ENCODE data around the gene CCDC51. TPM values are rescaled to one million over a fixed set of nuclear protein-coding genes. Genes with fewer than 3 reads are reported as not detected.

CCDC51 gene
- polyA plus RNA-seq, 1 donor (not counting 4 experiments of a cell fraction or from before 2014, with no cell fraction given): 27.9 TPM

DNA sequence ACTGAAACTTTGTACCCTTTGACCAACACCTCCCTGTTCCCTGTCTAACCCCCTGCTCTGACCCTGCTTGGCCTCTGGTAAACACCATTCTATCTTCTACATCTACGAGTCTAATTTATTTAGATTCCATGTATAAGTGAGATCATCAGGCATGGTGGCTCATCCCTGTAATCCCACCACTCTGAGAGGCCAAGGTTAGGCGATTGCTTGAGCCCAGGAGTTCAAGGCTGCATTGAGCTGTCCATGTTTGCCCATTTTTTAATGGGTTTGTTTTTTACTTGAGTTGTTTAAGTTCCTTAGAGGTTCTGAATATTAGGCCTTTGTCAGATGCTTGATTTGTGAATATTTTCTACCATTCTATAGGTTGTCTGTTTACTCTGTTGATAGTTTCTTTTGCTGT, 51.0 kb downstream of the CCDC51 start:
- Histone ChIP-seq H3K27ac (ENCODE audit: control insufficient read depth, insufficient read depth, low read length) (no peak overlapping the region), H3K9me1 (ENCODE audit: control insufficient read depth, extremely low read depth, insufficient read depth, low read length) (no peaks in the 10 kb centered on the region), H3K9me3 (ENCODE audit: control insufficient read depth, low read depth, low read length) (no peaks in the 10 kb centered on the region), H3K36me3 (ENCODE audit: control insufficient read depth in 2 of 2, extremely low read depth in 1 of 2, insufficient read depth in 2 of 2, low read length in 2 of 2) (no peaks in the 10 kb centered on the region), H3K4me2 (ENCODE audit: control insufficient read depth, extremely low read depth, insufficient read depth, low read depth, low read length) (no peak overlapping the region), H2AFZ (ENCODE audit: control insufficient read depth, low read length) (no peak overlapping the region), H4K20me1 (ENCODE audit: control insufficient read depth, extremely low read depth, insufficient read depth, low read length) (no peaks in the 10 kb centered on the region), H3K27me3 (ENCODE audit: control insufficient read depth, extremely low read depth, insufficient read depth, low read length) (no peaks in the 10 kb centered on the region), H3K4me1 (ENCODE audit: control insufficient read depth, extremely low read depth, insufficient read depth, low read length) (no peaks in the 10 kb centered on the region), H3K79me2 (ENCODE audit: control insufficient read depth, insufficient read depth, low read length) (no peaks in the 10 kb centered on the region), H3K4me3 (ENCODE audit: control insufficient read depth in 2 of 3, extremely low read depth in 1 of 3, insufficient read depth in 2 of 3, low read depth in 1 of 3, low read length in 3 of 3) (no peak overlapping the region), H3K9ac (ENCODE audit: control insufficient read depth, extremely low read depth, insufficient read depth, low read length) (no peak overlapping the region)
- FAIRE-seq (no peak), DNase-seq (ENCODE audit: low read depth, low spot score) (no peak)
- TF ChIP-seq EZH2 (IDR thresholded peaks at IDR 0.05; ENCODE audit: low read length) (no peak), CTCF (optimal IDR thresholded peaks at IDR 0.05 in 1 of 3, IDR thresholded peaks at IDR 0.05 in 1 of 3, conservative IDR thresholded peaks at IDR 0.05 in 1 of 3; ENCODE audit: extremely low read depth in 1 of 3, insufficient read depth in 2 of 3, low read length in 3 of 3) (no peak)
- dilution Hi-C loops (cut with MboI; ENCODE audit: extremely low pct_ligation_motif_present, low sequenced_read_pairs): no loop called here

DNA sequence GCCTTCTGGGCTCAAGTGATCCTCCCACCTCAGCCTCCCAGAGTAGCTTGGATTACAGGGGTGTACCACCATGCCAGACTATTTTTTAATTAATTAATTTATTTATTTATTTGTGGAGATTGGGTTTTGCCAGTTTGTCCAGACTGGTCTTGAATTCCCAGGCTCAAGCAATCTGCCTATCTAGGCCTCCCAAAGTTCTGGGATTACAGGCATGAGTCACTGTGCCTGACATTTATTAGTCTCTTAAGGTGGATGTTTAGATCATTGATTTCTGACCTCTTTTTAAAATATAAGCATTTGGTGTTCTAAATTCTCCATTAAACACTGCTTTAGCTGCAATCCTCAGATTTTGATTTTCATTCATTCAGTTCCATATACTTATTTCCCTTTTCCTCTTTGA, 52.3 kb downstream of the CCDC51 start:
- H3K9me1 ChIP-seq (ENCODE audit: control insufficient read depth, extremely low read depth, insufficient read depth, low read length): no peaks in the 10 kb centered on the region
- H3K9me3 ChIP-seq (ENCODE audit: control insufficient read depth, low read depth, low read length): no peaks in the 10 kb centered on the region
- no peaks in the 10 kb centered on the region for H4K20me1 ChIP-seq (ENCODE audit: control insufficient read depth, extremely low read depth, insufficient read depth, low read length)
- no peak for TF ChIP-seq CTCF (optimal IDR thresholded peaks at IDR 0.05 in 1 of 3, IDR thresholded peaks at IDR 0.05 in 1 of 3, conservative IDR thresholded peaks at IDR 0.05 in 1 of 3; ENCODE audit: extremely low read depth in 1 of 3, insufficient read depth in 2 of 3, low read length in 3 of 3)
- TF ChIP-seq EZH2 (IDR thresholded peaks at IDR 0.05; ENCODE audit: low read length): no peak
- no peak overlapping the region for H3K4me3 ChIP-seq (ENCODE audit: control insufficient read depth in 2 of 3, extremely low read depth in 1 of 3, insufficient read depth in 2 of 3, low read depth in 1 of 3, low read length in 3 of 3)
- no peak for DNase-seq (ENCODE audit: low read depth, low spot score)
- no peak overlapping the region for H3K4me2 ChIP-seq (ENCODE audit: control insufficient read depth, extremely low read depth, insufficient read depth, low read depth, low read length)
- H3K4me1 ChIP-seq (ENCODE audit: control insufficient read depth, extremely low read depth, insufficient read depth, low read length): no peaks in the 10 kb centered on the region
- FAIRE-seq: no peak
- H3K79me2 ChIP-seq (ENCODE audit: control insufficient read depth, insufficient read depth, low read length): no peaks in the 10 kb centered on the region
- H3K36me3 ChIP-seq (ENCODE audit: control insufficient read depth in 2 of 2, extremely low read depth in 1 of 2, insufficient read depth in 2 of 2, low read length in 2 of 2): no peaks in the 10 kb centered on the region
- no peak overlapping the region for H2AFZ ChIP-seq (ENCODE audit: control insufficient read depth, low read length)
- no peak overlapping the region for H3K9ac ChIP-seq (ENCODE audit: control insufficient read depth, extremely low read depth, insufficient read depth, low read length)
- H3K27ac ChIP-seq (ENCODE audit: control insufficient read depth, insufficient read depth, low read length): no peak overlapping the region
- dilution Hi-C loops (cut with MboI; ENCODE audit: extremely low pct_ligation_motif_present, low sequenced_read_pairs): no loop called here
- no peaks in the 10 kb centered on the region for H3K27me3 ChIP-seq (ENCODE audit: control insufficient read depth, extremely low read depth, insufficient read depth, low read length)

Other genes starting within 250 kb of the CCDC51 start
- gene CAMP, start 216.6 kb downstream of the CCDC51 start, polyA plus RNA-seq: 0.37 to 0.95 TPM (median 0.66 TPM) in 3 replicates
- 9.1 to 12.2 TPM (median 9.6 TPM) in 3 replicates for gene ZNF589, start 199.0 kb downstream of the CCDC51 start, polyA plus RNA-seq
- gene NME6, start 138.8 kb downstream of the CCDC51 start, polyA plus RNA-seq: 22.1 to 38.0 TPM (median 22.4 TPM) in 3 replicates
- not detected in 3 replicates for gene SPINK8, start 106.5 kb downstream of the CCDC51 start, polyA plus RNA-seq
- gene FBXW12, start 67.9 kb downstream of the CCDC51 start, polyA plus RNA-seq: not detected in 3 replicates
- 67.5 to 124 TPM (median 83.0 TPM) in 3 replicates for gene PLXNB1, start 10.0 kb downstream of the CCDC51 start, polyA plus RNA-seq
- gene TMA7, start 138 bp upstream of the CCDC51 start, polyA plus RNA-seq: 190 to 418 TPM (median 306 TPM) in 3 replicates
- gene ATRIP, start 6.6 kb upstream of the CCDC51 start, polyA plus RNA-seq: 8.6 to 9.7 TPM (median 9.1 TPM) in 3 replicates
- 94.4 to 159 TPM (median 95.5 TPM) in 3 replicates for gene SHISA5, start 64.1 kb upstream of the CCDC51 start, polyA plus RNA-seq
- 15.1 to 22.0 TPM (median 16.2 TPM) in 3 replicates for gene PFKFB4, start 116.7 kb upstream of the CCDC51 start, polyA plus RNA-seq
- gene UCN2, start 123.7 kb upstream of the CCDC51 start, polyA plus RNA-seq: 5.7 to 10.0 TPM (median 6.3 TPM) in 3 replicates
- 59.4 to 91.3 TPM (median 74.4 TPM) in 3 replicates for gene COL7A1, start 155.2 kb upstream of the CCDC51 start, polyA plus RNA-seq
- gene UQCRC1, start 169.5 kb upstream of the CCDC51 start, polyA plus RNA-seq: 417 to 473 TPM (median 440 TPM) in 3 replicates
- gene TMEM89, start 181.7 kb upstream of the CCDC51 start, polyA plus RNA-seq: not detected in 3 replicates
- gene SLC26A6, start 195.3 kb upstream of the CCDC51 start, polyA plus RNA-seq: 24.9 to 35.7 TPM (median 34.5 TPM) in 3 replicates
- 0.25 to 0.53 TPM (median 0.31 TPM) in 3 replicates for gene CELSR3, start 222.8 kb upstream of the CCDC51 start, polyA plus RNA-seq
- gene NCKIPSD, start 245.8 kb upstream of the CCDC51 start, polyA plus RNA-seq: 9.8 to 15.8 TPM (median 10.5 TPM) in 3 replicates

All from keratinocyte (primary cell).